Dermis blood vessel endothelial cell (primary cell): Measurements from ENCODE around the gene TTC9. TPM values are rescaled to one million over a fixed set of nuclear protein-coding genes. Genes with fewer than 3 reads are reported as not detected.
A peak's percentile ranks its signal among the peaks of the same experiment; 100 is the strongest.

ENCODE experiments used
- DNase-seq: peaks from one replicate; pipeline ENCODE4 v3.0.0; 2010
- total RNA-seq: library from RNA; depleted of rRNA; stranded (reverse); fragments of >200 nt; gene quantifications from 2 replicates; pipeline ENCODE4 v1.2.3, GENCODE V29; 2014

TTC9 gene
- total RNA-seq, 1 donor from 2014 or later, result 0.34 TPM

GRCh38 chr14:70646705-70647104, 5.0 kb downstream of the TTC9 start:
- DNase-seq, result no peak

- DNase-seq, result no peak
These were observed 6.6 kb downstream of the TTC9 start for GRCh38 chr14:70648346-70648745.

GRCh38 chr14:70649803-70650202, 8.1 kb downstream of the TTC9 start:
- DNase-seq, result no peak

- no peak for DNase-seq
These were observed 9.8 kb downstream of the TTC9 start for GRCh38 chr14:70651522-70651921.

GRCh38 chr14:70652871-70653270, 11.2 kb downstream of the TTC9 start:
- no peak for DNase-seq

DNA sequence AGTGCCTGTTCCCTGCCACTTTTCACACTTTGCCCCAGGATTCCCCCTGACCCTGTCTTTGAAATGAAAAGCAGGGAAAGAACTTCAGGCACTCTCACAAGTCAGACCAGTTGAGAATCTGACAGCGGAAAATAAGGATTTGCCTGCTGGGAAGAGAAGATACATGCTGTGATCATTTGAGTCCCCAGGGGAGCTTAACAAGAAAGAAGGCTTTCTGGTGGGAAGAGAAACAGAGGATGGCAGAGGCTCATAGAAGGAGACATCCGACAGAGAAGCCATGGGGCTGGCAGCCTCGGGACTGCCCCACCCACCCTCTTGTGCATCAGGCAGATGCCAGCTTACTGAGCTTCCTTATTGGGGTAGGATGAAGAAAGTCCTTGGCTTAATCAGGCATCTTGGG, 11.9 kb downstream of the TTC9 start:
- DNase-seq, result no peak

DNA sequence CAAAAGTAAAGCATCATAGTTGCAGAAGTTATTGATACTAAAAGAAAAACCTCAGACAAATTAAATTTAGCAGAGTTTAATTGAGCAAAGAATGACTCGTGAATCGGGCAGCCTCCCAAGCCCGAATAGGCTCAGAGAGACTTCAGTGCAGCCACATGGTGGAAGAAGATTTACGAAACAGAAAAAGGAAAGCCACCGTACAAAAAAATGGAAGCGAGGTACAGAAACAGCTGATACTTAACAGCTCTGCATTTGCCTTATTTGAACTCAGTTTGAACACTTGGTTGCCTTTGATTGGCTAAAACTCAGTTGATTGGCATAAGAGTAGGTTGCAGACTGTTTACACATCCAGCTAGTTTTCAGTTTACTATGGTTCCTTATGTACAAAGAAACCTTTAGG, 12.9 kb downstream of the TTC9 start:
- DNase-seq, result no peak

DNA sequence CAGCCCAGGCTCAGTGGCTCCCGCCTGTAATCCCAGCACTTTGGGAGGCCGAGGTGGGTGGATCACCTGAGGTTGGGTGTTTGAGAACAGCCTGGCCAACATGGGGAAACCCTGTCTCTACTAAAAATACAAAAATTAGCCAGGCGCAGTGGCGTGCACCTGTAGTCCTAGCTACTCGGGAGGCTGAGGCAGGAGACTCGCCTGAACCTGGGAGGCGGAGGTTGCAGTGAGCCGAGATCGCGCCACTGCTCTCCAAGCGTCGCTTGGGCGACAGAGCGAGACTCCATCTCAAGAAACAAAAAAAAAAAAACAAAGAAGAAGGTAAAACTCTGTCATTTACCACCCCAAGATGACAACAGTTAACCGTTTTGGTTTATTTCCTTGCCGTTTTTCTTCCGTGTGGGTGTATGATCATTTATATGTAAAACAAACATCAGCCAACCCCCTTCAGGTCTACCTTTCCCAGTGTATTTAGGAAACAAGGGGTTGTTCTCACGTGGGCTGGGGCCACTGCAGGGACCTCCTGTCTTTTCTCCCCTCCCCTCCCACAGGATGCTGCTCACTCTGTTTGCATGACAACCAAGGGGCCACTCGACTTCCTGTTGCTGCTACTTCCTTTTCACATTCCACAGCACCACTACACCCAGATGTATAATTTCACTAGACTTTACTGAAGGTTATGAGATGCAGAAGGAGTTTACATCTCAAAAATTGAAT, 13.6 kb downstream of the TTC9 start:
- DNase-seq, result peak; percentile 20

DNA sequence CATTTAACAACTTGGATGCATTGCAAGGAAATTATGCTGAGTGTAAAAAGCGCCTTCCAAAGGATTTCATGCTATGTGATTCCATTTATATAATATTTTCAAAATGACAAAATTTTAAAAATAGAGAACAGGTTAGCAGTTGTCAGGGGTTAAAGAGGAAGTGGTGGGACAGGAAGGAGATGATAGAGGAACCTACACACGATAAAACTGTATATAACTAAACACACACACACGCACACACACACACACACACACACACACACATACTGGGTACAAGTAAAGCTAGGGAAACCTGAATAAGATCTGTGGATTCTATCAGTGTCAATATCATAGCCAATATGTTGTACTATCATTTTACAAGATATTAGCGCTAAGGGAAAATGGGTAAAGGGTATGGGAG, 17.2 kb downstream of the TTC9 start:
- DNase-seq, result no peak

DNA sequence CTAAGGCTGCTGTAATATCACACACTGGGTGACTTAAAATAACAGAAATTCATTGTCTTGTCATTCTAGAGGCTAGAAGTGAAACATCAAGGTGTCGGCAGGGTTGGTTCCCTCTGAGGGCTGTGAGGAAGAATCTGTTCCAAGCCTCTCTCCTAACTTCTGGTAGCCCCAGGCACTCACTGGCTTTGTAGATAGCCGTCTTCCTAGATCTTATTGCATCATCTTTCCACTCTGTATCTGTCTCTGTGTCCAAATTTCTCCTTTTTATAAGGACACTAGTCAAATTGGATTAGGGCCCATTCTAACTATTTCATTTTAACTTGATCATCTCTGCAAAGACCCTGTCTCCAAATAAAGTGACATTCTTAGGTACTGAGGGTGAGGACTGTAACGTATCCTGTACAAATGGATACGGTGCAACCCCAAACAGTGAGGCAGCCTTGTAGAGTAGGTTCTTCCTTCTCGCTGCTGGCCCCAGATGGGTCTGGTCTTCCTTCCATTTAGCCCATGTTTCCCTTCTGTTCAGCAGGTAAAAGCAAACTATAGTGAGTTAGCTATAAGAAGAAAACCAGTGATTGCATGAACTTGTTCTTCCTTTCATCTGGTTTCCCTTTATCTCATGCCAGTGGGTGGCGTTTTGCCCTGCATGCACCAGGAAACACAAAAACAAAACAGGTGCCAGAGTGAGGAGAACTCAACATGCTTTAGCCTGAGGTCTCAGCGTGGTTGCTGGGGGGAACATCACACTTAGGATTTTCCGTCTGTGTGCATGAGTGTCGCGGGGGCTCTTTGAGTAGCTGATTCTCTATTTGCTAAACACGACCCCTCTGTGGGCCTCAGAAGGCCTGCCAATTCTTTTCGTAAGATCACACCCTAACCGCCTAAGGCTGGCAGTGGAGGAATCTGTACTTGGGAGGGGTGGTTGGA, 19.5 kb downstream of the TTC9 start:
- no peak for DNase-seq

- DNase-seq, result no peak
These were observed 20.4 kb downstream of the TTC9 start for GRCh38 chr14:70662080-70662479.

GRCh38 chr14:70662816-70663215, 21.1 kb downstream of the TTC9 start:
- no peak for DNase-seq

- DNase-seq, result no peak
These were observed 22.0 kb downstream of the TTC9 start for GRCh38 chr14:70663707-70664179.

DNA sequence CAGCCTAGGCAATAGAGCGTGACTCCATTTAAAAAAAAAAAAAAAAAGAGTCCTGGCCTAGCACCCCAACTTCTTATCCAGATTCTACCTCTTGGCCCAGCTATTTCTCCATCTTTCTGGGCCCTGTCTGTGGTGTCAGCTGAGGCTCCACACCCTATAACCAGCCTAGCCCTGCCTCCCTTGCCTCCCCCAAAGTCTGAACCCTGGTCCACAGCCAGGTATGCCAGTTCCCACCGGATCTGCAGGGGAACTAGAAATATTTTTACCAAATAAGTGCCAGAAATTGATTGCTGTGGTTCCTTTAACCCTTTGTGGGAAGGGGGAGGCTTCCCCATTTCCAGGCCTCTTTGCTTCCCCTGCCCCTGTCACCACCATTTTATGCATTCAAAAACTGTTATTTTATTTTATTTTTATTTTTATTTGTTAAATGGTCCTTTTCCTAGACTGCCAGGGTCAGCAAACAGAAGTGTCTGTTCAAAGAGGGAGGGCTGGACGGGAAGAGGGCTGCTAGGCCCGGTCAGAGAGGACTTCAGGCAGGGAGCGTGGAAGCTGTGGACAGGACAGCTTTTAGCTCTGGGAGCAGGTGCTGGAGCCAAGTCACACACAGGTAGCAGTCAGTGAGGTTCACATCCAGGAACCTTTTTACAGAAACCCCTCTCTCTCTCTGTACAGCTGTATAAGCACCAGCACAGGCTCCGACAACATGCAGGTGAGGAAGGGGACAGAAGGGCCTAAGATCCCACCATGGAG, 23.2 kb downstream of the TTC9 start:
- DNase-seq, result no peak

DNA sequence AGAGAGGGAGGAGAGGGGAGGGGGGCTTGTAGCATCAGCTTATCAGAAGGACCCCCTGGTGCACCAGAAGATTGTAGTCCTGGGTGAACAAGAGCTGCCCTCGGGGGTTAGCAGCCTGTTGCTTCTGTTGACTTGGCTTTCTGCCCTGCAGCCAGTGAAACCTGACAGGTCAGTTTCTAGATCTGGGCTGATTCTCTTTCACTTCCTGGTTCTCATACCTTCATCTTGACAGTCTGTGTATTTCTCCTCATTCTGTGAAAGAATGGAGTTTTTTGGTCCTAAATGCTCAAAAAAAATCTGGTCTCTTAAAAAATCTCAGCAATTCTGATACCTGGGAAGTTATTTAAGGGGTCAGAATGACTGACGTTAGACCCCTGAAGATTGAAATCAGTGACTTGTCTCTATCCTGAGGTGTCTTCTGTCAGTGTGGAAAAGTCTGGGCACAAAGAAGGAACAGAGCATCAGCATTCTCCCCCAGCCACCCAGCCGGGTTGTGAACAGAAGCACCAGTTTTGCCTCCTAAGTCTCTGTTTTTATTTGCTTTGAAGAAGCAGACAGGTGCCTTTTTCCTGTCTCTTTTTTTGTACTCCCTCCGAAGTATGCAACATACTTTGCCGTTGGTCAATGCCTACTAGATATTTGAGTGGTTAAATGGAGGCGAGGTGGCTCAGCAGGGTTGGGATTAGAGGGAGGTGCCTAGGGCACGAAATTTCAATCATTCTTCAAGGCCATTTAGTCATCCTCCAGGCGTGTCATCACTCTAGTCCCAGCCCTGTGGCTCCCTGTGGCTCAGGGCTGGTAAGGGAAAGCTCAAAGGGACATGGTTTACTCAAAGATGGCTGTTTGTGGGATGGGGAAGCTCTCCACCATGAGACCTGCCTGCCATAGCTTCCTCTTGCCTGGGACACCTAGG, 24.0 kb downstream of the TTC9 start:
- DNase-seq, result no peak

- no peak for DNase-seq
These were observed 24.6 kb downstream of the TTC9 start for GRCh38 chr14:70666361-70666686.

DNA sequence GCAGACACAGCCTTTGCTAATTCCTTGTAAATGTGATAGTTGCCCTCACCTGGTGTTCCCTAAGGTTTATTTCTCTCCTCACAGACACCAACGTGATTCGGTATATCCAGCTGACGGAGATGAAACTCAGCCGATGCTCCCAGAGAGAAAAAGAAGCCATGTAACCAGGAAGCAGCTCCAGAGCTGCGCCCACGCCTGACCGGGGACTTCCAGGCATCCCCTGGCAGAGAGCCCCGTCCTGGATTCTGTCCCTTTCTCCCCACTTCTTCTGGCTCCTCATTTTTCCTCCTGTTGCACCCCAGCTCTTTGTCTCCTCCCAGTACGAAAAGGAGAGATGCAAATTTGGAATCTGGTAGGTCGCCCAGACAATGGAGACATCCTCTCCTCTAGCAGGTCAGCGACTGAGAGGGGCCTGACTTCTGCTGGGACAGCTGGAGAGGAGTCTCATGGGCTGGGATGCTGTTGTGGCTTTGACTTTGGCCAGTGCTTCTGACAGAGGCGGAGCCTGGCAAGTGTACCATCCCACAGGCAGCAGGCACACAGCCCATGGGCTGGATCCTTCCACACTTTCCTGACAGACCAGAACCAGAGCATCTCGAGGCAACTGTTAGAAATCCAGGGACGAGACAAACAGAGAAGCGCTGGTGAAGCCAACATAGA, 29.4 kb downstream of the TTC9 start:
- DNase-seq, result no peak

- no peak for DNase-seq
These were observed 30.2 kb downstream of the TTC9 start for GRCh38 chr14:70671652-70672644.

GRCh38 chr14:70677341-70677740, 35.6 kb downstream of the TTC9 start:
- DNase-seq, result no peak

DNA sequence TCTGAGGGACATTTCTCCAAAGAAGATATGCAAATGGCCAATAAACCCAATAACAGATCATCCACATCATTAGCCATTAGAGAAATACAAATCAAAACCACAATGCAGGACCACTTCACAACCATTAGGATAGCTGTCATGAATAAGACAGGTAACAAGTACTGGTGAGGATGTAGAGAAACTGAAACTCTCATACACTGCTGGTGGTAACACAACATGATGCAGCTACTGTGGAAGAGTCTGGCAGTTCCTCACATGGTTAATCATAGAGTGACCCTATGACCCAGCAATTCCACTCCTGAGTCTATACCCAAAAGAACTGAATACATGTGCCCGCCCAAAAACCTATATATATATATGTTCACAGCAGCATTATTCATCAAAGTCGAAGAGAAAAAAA, 39.0 kb downstream of the TTC9 start:
- no peak for DNase-seq
